ENCODE data around the gene FGFRL1.
A peak's percentile ranks its signal among the peaks of the same experiment; 100 is the strongest.

Gene FGFRL1

DNA sequence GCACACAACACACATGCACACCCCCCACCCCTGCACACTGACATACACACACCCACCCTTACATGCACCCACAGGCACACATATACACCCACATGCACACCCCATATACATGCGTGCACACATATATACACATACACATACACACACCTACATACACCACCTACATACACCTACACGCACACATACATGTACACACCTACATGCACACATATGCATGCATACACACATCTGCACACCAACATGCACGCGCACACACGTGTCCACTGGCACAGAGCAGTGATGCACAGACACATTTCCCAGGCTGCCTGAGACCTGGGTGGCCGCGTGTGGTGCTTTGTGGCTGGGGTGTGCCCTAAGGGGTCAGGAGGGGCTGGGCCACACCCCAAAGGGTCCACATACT lies 31.7 kb downstream of the FGFRL1 start:
- H3K27me3 ChIP-seq (ENCODE audit: insufficient read depth, poor library complexity, severe bottlenecking), result peaks cover 12% of the 10 kb centered on the region
- TF ChIP-seq POLR2AphosphoS5 (IDR thresholded peaks at IDR 0.05; ENCODE audit: low read depth), result no peak
- TF ChIP-seq GABPA (IDR thresholded peaks at IDR 0.05; ENCODE audit: low read depth), result no peak
- TF ChIP-seq, protein P1, sequence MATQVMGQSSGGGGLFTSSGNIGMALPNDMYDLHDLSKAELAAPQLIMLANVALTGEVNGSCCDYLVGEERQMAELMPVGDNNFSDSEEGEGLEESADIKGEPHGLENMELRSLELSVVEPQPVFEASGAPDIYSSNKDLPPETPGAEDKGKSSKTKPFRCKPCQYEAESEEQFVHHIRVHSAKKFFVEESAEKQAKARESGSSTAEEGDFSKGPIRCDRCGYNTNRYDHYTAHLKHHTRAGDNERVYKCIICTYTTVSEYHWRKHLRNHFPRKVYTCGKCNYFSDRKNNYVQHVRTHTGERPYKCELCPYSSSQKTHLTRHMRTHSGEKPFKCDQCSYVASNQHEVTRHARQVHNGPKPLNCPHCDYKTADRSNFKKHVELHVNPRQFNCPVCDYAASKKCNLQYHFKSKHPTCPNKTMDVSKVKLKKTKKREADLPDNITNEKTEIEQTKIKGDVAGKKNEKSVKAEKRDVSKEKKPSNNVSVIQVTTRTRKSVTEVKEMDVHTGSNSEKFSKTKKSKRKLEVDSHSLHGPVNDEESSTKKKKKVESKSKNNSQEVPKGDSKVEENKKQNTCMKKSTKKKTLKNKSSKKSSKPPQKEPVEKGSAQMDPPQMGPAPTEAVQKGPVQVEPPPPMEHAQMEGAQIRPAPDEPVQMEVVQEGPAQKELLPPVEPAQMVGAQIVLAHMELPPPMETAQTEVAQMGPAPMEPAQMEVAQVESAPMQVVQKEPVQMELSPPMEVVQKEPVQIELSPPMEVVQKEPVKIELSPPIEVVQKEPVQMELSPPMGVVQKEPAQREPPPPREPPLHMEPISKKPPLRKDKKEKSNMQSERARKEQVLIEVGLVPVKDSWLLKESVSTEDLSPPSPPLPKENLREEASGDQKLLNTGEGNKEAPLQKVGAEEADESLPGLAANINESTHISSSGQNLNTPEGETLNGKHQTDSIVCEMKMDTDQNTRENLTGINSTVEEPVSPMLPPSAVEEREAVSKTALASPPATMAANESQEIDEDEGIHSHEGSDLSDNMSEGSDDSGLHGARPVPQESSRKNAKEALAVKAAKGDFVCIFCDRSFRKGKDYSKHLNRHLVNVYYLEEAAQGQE (IDR thresholded peaks at IDR 0.05; ENCODE audit: insufficient replicate concordance, low read depth), result no peak
- TF ChIP-seq SPI1 (IDR thresholded peaks at IDR 0.05; ENCODE audit: borderline replicate concordance, low read depth), result no peak
- TF ChIP-seq, protein P2, sequence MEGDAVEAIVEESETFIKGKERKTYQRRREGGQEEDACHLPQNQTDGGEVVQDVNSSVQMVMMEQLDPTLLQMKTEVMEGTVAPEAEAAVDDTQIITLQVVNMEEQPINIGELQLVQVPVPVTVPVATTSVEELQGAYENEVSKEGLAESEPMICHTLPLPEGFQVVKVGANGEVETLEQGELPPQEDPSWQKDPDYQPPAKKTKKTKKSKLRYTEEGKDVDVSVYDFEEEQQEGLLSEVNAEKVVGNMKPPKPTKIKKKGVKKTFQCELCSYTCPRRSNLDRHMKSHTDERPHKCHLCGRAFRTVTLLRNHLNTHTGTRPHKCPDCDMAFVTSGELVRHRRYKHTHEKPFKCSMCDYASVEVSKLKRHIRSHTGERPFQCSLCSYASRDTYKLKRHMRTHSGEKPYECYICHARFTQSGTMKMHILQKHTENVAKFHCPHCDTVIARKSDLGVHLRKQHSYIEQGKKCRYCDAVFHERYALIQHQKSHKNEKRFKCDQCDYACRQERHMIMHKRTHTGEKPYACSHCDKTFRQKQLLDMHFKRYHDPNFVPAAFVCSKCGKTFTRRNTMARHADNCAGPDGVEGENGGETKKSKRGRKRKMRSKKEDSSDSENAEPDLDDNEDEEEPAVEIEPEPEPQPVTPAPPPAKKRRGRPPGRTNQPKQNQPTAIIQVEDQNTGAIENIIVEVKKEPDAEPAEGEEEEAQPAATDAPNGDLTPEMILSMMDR (IDR thresholded peaks at IDR 0.05; ENCODE audit: insufficient read depth, low read length), result no peak
- no peak overlapping the region for H3K4me3 ChIP-seq (replicated peaks; ENCODE audit: insufficient read depth, low read length)
- H3K27ac ChIP-seq (replicated peaks), result no peak overlapping the region
- no peak for DNase-seq (ENCODE audit: low read depth in 1 of 2, low spot score in 1 of 2)

DNA sequence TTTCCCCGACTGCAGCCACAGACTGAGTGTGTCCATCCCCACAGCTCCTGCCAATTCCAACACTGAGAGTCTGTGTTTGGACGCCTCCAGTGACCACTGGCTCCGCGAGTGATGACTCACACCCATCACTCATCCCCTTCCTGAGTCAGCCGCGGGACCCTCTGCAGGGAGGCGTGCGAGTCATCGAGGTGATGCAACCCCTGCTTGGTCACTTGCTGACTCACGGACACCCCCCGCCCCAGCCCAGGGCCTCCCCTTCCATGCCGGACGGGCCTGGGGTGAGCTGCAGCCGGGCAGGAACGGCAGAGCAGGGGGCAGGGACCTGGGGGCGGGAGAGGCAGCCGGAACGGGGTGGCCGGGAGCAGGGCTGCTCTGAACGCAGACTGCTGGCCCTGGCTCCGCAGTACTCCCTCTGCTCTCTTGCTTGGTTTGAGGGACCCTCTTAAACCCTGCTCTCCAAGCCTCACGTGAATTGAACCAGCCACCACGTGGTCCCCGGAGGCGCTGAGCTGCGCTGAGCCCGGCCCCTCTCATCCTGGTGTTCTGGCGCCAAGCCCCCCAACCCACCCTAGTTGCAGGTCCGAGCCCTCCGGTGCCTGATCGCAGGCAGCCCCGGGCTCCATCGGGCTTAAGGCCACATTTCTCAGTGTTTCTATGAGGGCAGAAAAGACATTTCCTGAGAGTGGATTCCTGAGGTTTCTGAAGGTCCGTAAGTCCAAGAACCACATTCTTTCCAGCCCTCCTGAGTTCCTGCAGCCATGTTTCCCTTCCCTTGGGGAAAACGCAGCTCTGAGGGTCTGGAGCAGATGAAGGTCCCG lies 32.4 kb downstream of the FGFRL1 start:
- DNase-seq (ENCODE audit: low read depth in 1 of 2, low spot score in 1 of 2), result peak; percentile 24 to 89
- H3K27me3 ChIP-seq (ENCODE audit: insufficient read depth, poor library complexity, severe bottlenecking), result peaks cover 12% of the 10 kb centered on the region

DNA sequence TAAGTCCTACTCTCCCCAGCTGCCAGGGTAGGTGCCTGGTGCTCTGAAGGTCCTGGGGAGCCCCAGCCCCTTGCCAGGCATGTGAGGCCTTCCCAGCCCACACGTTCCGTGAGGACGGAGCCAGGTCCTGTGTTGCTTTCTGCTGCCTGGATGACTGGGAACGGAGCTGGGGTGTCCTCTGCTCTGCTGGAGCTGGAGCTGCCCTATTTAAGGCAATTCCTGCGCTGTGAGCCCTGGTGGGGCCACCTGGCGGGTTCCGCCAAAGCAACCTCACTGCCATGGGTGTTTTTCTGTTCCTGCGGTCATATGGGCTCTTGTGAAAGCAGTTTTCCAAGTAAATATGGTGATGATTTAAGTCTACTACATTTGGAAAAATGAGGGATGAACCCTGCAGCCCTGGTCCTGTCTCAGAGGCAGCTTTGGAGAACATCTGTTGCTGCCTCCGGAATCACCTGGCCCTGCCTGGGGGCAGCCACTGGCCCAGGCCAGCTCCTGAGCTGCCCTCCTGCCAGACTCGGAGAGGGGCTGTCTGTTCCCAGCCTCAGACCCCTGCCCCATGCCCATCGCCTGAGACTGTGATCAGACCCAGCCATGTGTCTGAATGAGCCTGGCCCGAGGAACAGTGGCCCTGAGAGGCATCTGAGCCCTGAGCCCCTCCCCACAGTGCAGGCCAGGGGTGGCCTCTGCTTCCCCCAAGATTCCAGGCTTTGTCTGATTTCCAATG lies 33.2 kb downstream of the FGFRL1 start:
- TF ChIP-seq SPI1 (IDR thresholded peaks at IDR 0.05; ENCODE audit: borderline replicate concordance, low read depth) (no peak), GABPA (IDR thresholded peaks at IDR 0.05; ENCODE audit: low read depth) (no peak), POLR2AphosphoS5 (IDR thresholded peaks at IDR 0.05; ENCODE audit: low read depth) (no peak)
- TF ChIP-seq, protein P2 (IDR thresholded peaks at IDR 0.05; ENCODE audit: insufficient read depth, low read length), result no peak
- TF ChIP-seq, protein P1 (IDR thresholded peaks at IDR 0.05; ENCODE audit: insufficient replicate concordance, low read depth), result no peak
- Histone ChIP-seq H3K4me3 (replicated peaks; ENCODE audit: insufficient read depth, low read length) (no peak overlapping the region), H3K27ac (replicated peaks) (no peak overlapping the region), H3K27me3 (ENCODE audit: insufficient read depth, poor library complexity, severe bottlenecking) (peaks cover 12% of the 10 kb centered on the region)
- DNase-seq (ENCODE audit: low read depth in 1 of 2, low spot score in 1 of 2), result no peak

More for the DNA sequence above, 32.4 kb downstream of the FGFRL1 start:
- TF ChIP-seq, protein P2 (IDR thresholded peaks at IDR 0.05; ENCODE audit: insufficient read depth, low read length), result no peak
- TF ChIP-seq, protein P1 (IDR thresholded peaks at IDR 0.05; ENCODE audit: insufficient replicate concordance, low read depth), result no peak
- TF ChIP-seq POLR2AphosphoS5 (IDR thresholded peaks at IDR 0.05; ENCODE audit: low read depth) (no peak), SPI1 (IDR thresholded peaks at IDR 0.05; ENCODE audit: borderline replicate concordance, low read depth) (no peak), GABPA (IDR thresholded peaks at IDR 0.05; ENCODE audit: low read depth) (no peak)
- Histone ChIP-seq H3K4me3 (replicated peaks; ENCODE audit: insufficient read depth, low read length) (no peak overlapping the region), H3K27ac (replicated peaks) (no peak overlapping the region)
